Ascending aorta (tissue), 2 donors: ENCODE results near the gene KCNQ1. TPM values are rescaled to one million over a fixed set of nuclear protein-coding genes. Genes with fewer than 3 reads are reported as not detected.

Source experiments
- DNase-seq, 2 donors: peaks; one replicate each; pipeline ENCODE4 v3.0.0-alpha.2; 2019; ENCODE audit warnings: low spot score in 2 of 2
- H3K27ac ChIP-seq, 2 donors: fragments of 200-600 bp; sonication (generic); one replicate each; pipeline ENCODE4 v1.5.1; 2016 to 2017; ENCODE audit warnings: mild to moderate bottlenecking in 1 of 2
- H3K27me3 ChIP-seq: fragments of 200-600 bp; sonication (generic); one replicate; pipeline ENCODE4 v1.5.1; 2017
- H3K36me3 ChIP-seq, 2 donors: fragments of 200-600 bp; sonication (generic); one replicate each; pipeline ENCODE4 v1.5.1; 2016
- H3K4me1 ChIP-seq, 2 donors: fragments of 200-600 bp; sonication (generic); one replicate each; pipeline ENCODE4 v1.5.1; 2016 to 2017; ENCODE audit warnings: mild to moderate bottlenecking in 1 of 2
- H3K4me3 ChIP-seq, 2 donors: fragments of 200-600 bp; sonication (generic); one replicate each; pipeline ENCODE4 v1.5.1; 2016 to 2017; ENCODE audit warnings: mild to moderate bottlenecking in 1 of 2
- H3K9me3 ChIP-seq, 2 donors: fragments of 200-600 bp; sonication (generic); one replicate each; pipeline ENCODE4 v1.5.1; 2016
- CTCF ChIP-seq, 3 experiments: fragments of 200-600 bp in 2 of 3; fragments of 450-650 bp in 1 of 3; sonication (generic) in 2 of 3; IDR thresholded peaks; one replicate each; pipeline ENCODE4 v1.5.1; 2016 to 2019; ENCODE audit warnings: antibody characterized with exemption in 3 of 3, mild to moderate bottlenecking in 1 of 3, moderate library complexity in 1 of 3
- intact Hi-C: fragments of 100-400 bp; cut with DNase I; formaldehyde crosslinking; loops from one replicate; pipeline ENCODE4 v1.15.1; 2023
- total RNA-seq: library from RNA; depleted of rRNA; stranded (reverse); fragments of >200 nt; gene quantifications from one replicate; pipeline ENCODE4 v1.1.0, GENCODE V29; 2016

The KCNQ1 gene
- total RNA-seq, 1 donor from 2014 or later = 2.3 TPM

- Histone ChIP-seq H3K9me3 (peaks cover 0 to 5% of the 10 kb centered on the region in 2 donors), H3K4me1 (no peaks in the 10 kb centered on the region), H3K36me3 (no peaks in the 10 kb centered on the region), H3K27me3 (no peaks in the 10 kb centered on the region), H3K27ac (no peak overlapping the region), H3K4me3 (no peak overlapping the region)
- DNase-seq = peak in 1 of 2 donors; percentile 8
- TF ChIP-seq CTCF (IDR thresholded peaks at IDR 0.05) = no peak
- intact Hi-C loops = no loop called here
Measured at GRCh38 chr11:2592559-2593392, 148.0 kb downstream of the KCNQ1 start.

GRCh38 chr11:2593393-2593950, 148.7 kb downstream of the KCNQ1 start:
- Histone ChIP-seq H3K27me3 (no peaks in the 10 kb centered on the region), H3K4me3 (no peak overlapping the region), H3K36me3 (no peaks in the 10 kb centered on the region), H3K4me1 (no peaks in the 10 kb centered on the region), H3K27ac (no peak overlapping the region), H3K9me3 (peaks cover 4 to 12% of the 10 kb centered on the region in 2 donors)
- intact Hi-C loops = no loop called here
- no peak for TF ChIP-seq CTCF (IDR thresholded peaks at IDR 0.05)
- no peak for DNase-seq

DNA sequence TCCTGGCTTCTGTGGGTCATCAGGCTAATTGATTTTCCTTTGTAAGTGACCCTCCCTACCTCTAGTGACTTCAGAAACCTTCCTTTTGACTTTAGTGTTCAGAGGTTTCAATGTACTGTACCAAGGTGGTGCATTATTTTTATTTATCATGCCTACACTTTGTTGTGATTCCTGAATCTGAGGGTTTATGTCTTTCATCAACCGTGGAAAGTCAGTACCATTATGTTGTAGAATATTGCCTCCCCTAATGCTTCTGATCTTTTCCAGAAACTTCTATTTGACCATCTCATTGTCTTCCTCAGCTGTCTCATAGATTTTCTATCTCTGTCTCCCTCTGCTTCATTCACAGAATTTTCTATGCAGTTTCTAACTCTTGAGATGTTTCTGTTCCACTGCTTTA, 149.5 kb downstream of the KCNQ1 start:
- no peaks in the 10 kb centered on the region for H3K27me3 ChIP-seq
- H3K4me1 ChIP-seq = no peaks in the 10 kb centered on the region
- no peak for TF ChIP-seq CTCF (IDR thresholded peaks at IDR 0.05)
- H3K4me3 ChIP-seq = no peak overlapping the region
- H3K27ac ChIP-seq = no peak overlapping the region
- DNase-seq = no peak
- H3K9me3 ChIP-seq = peaks cover 10 to 17% of the 10 kb centered on the region in 2 donors
- no peaks in the 10 kb centered on the region for H3K36me3 ChIP-seq
- intact Hi-C loops = no loop called here

DNA sequence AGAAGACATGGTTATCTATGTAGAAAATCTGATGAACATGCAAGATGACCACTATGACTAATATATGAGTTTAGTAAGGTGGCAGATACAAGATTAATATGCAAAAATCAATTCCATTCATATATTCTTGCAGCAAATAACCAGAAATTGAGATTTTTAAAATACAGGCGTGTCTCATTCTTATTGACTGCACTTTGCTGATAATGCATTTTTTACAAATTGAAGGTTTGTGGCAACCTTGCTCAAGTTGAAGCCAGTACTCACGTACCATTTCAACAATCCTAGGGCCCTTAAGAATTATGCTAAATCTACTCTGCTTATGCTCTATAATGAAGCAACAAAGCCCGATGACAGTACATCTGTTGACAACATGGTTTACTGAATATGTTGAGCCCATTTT, 150.4 kb downstream of the KCNQ1 start:
- no peaks in the 10 kb centered on the region for H3K4me1 ChIP-seq
- H3K36me3 ChIP-seq = no peaks in the 10 kb centered on the region
- H3K4me3 ChIP-seq = no peak overlapping the region
- intact Hi-C loops = no loop called here
- no peak overlapping the region for H3K27ac ChIP-seq
- H3K27me3 ChIP-seq = no peaks in the 10 kb centered on the region
- TF ChIP-seq CTCF (IDR thresholded peaks at IDR 0.05) = no peak
- DNase-seq = no peak
- peaks cover 10 to 17% of the 10 kb centered on the region in 2 donors for H3K9me3 ChIP-seq

- Histone ChIP-seq H3K4me1 (no peaks in the 10 kb centered on the region), H3K4me3 (no peak overlapping the region), H3K27ac (no peak overlapping the region), H3K9me3 (peaks cover 10 to 17% of the 10 kb centered on the region in 2 donors), H3K36me3 (no peaks in the 10 kb centered on the region), H3K27me3 (no peaks in the 10 kb centered on the region)
- TF ChIP-seq CTCF (IDR thresholded peaks at IDR 0.05) = no peak
- no peak for DNase-seq
- intact Hi-C loops = no loop called here
Measured at GRCh38 chr11:2599561-2600189, 154.9 kb downstream of the KCNQ1 start.
